GM10248 (cell line): Measurements from ENCODE around the gene CXCR5.
A peak's percentile ranks its signal among the peaks of the same experiment; 100 is the strongest.

ENCODE experiments used
- CTCF ChIA-PET: fragments of 300-600 bp; sonication (Branson Sonifier 250); formaldehyde crosslinking; extraction: SDS; loops from one replicate; lab custom pipeline; 2021; ENCODE audit warnings: antibody characterized with exemption; lab: Yijun Ruan, JAX
- POLR2A ChIA-PET: fragments of 350-650 bp; sonication (Branson Sonifier 250); formaldehyde crosslinking; extraction: SDS; loops from one replicate; lab custom pipeline; 2020; ENCODE audit warnings: antibody characterized with exemption; lab: Yijun Ruan, JAX
- DNase-seq: peaks from one replicate; pipeline ENCODE4 v3.0.0; 2012; ENCODE audit errors: extremely low spot score
- TF ChIP-seq, protein P1 (sequence below): IDR thresholded peaks from 2 replicates; pipeline ENCODE4 v1.5.1; 2012; ENCODE audit warnings: mild to moderate bottlenecking, low read depth; ENCODE audit errors: extremely low read depth, missing control alignments, control extremely low read depth

Gene CXCR5

DNA sequence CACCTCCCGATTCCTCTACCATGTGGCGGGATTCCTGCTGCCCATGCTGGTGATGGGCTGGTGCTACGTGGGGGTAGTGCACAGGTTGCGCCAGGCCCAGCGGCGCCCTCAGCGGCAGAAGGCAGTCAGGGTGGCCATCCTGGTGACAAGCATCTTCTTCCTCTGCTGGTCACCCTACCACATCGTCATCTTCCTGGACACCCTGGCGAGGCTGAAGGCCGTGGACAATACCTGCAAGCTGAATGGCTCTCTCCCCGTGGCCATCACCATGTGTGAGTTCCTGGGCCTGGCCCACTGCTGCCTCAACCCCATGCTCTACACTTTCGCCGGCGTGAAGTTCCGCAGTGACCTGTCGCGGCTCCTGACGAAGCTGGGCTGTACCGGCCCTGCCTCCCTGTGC, 10.5 kb downstream of the CXCR5 start:
- CTCF ChIA-PET = interaction anchor here (1.0 to 3.8 kb wide), 12 partner anchors 8 to 206 kb away, joined by 3 to 26 read pairs (median 4); partner anchors contain the start of genes BCL9L, CXCR5 and DDX6
- POLR2A ChIA-PET = interaction anchor here (1.3 to 1.9 kb wide), 2 partner anchors 11 to 104 kb away, joined by 6 read pairs; partner anchors contain the start of genes CXCR5 and DDX6
- DNase-seq = no peak
- TF ChIP-seq, protein P1, sequence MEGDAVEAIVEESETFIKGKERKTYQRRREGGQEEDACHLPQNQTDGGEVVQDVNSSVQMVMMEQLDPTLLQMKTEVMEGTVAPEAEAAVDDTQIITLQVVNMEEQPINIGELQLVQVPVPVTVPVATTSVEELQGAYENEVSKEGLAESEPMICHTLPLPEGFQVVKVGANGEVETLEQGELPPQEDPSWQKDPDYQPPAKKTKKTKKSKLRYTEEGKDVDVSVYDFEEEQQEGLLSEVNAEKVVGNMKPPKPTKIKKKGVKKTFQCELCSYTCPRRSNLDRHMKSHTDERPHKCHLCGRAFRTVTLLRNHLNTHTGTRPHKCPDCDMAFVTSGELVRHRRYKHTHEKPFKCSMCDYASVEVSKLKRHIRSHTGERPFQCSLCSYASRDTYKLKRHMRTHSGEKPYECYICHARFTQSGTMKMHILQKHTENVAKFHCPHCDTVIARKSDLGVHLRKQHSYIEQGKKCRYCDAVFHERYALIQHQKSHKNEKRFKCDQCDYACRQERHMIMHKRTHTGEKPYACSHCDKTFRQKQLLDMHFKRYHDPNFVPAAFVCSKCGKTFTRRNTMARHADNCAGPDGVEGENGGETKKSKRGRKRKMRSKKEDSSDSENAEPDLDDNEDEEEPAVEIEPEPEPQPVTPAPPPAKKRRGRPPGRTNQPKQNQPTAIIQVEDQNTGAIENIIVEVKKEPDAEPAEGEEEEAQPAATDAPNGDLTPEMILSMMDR = no peak

DNA sequence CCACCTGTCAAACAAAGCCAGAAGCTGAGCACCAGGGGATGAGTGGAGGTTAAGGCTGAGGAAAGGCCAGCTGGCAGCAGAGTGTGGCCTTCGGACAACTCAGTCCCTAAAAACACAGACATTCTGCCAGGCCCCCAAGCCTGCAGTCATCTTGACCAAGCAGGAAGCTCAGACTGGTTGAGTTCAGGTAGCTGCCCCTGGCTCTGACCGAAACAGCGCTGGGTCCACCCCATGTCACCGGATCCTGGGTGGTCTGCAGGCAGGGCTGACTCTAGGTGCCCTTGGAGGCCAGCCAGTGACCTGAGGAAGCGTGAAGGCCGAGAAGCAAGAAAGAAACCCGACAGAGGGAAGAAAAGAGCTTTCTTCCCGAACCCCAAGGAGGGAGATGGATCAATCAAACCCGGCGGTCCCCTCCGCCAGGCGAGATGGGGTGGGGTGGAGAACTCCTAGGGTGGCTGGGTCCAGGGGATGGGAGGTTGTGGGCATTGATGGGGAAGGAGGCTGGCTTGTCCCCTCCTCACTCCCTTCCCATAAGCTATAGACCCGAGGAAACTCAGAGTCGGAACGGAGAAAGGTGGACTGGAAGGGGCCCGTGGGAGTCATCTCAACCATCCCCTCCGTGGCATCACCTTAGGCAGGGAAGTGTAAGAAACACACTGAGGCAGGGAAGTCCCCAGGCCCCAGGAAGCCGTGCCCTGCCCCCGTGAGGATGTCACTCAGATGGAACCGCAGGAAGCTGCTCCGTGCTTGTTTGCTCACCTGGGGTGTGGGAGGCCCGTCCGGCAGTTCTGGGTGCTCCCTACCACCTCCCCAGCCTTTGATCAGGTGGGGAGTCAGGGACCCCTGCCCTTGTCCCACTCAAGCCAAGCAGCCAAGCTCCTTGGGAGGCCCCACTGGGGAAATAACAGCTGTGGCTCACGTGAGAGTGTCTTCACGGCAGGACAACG, 11.7 kb downstream of the CXCR5 start:
- CTCF ChIA-PET = interaction anchor here (0.9 to 3.8 kb wide), 15 partner anchors 10 to 207 kb away, joined by 3 to 26 read pairs (median 4); partner anchors contain the start of genes BCL9L, CXCR5 and DDX6
- POLR2A ChIA-PET = interaction anchor here (0.7 to 1.9 kb wide), 4 partner anchors 12 to 107 kb away, joined by 3 to 6 read pairs (median 4); partner anchors contain the start of genes CXCR5 and DDX6
- TF ChIP-seq, protein P1 = no peak
- peak; percentile 75 for DNase-seq

DNA sequence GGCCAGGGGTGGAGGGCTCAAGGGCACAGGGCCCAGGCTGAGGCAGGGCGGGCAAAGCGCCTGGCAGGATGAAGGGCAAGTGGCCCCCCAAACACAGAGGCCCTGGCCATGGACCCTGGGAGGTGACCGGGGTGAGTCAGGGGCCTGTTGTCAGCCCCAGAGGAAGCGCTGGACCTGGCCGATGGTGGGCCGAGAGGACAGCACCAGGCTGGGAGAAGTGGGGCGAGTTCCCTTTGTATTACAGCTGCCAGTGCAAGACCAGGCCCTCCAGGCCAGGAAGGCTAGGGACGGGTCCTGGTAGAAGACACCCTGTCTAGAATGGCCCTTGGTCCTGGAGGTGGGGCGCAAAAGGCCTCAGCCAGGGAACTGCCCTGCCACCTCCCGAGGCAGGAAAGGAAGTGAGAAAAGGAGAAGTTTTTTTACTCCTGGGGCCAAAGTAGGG, 12.8 kb downstream of the CXCR5 start:
- ChIA-PET POLR2A (interaction anchor here (0.6 to 1.0 kb wide), 2 partner anchors 40 to 108 kb away, joined by 3 to 4 read pairs; no protein-coding TSS in a partner anchor), CTCF (interaction anchor here (0.9 to 2.3 kb wide), 2 partner anchors 11 to 17 kb away, joined by 4 to 7 read pairs; no protein-coding TSS in a partner anchor)
- TF ChIP-seq, protein P1 = no peak
- no peak for DNase-seq

DNA sequence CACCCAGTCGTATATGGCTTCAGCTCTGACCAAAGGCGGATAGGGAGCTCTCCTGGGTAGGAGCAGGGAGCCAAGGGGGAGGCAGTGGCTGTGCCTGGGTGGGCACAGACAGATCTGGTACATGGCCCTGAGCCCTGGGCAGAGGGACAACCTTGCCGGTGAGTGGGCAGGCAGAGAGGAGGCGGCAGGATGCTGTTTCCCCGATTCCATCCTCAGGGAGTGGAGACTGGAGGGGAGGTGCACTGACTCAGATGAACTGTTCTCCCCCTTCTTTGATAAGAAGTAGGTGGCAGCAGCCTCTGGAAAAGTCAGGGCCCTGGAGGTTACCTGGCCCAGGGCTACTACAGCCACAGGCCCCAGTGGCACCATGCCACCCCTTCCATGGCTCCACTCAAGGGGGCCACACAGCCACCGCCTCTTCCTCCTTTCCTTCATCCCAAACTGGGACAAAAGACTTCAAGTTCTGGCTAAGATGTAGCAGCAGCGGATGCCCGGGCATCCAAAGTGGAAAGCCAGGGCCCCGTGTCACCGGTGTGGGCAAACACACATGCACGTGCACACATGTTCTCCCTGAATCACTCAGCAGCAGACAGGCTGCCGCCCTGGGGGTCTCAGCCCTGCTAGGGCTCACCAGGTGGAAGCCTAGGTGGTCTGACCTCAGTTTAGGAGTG, 13.4 kb downstream of the CXCR5 start:
- TF ChIP-seq, protein P1 = no peak
- DNase-seq = no peak
- CTCF ChIA-PET = interaction anchor here (2.3 kb wide), 1 partner anchor 18 kb away, joined by 7 read pairs; no protein-coding TSS in a partner anchor
- POLR2A ChIA-PET = interaction anchor here (0.6 kb wide), 1 partner anchor 41 kb away, joined by 4 read pairs; no protein-coding TSS in a partner anchor

DNA sequence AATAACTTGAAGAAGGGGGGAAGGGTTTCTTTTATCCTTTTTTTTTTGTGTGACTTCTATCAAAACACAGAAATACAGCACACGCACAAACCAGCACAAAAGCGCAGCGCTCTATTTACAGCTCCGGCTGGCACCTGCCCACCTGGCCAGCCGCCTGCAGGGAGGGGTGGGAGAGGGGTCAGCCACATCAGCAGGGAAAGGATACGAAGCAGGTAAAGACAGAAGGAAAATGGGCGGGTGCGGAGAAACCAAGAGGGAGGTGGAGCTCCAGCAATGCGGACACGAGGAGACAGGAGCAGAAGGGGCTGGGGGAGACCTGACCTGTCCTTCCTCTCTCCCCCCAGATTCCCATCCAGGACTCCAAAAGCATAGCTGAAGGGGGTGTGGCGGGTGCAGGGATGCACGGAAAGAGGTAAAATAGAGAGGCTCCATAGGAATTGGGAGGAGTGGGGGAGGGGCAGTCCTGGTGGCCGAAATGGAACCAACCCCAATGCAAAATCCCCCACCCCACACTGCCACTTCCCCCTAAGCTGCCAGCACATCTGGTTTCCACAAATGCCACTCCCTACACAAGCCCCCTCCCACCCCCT, 14.1 kb downstream of the CXCR5 start:
- POLR2A ChIA-PET = interaction anchor here (0.7 kb wide), 1 partner anchor 209 kb away, joined by 3 read pairs; no protein-coding TSS in a partner anchor
- DNase-seq = no peak
- TF ChIP-seq, protein P1 = no peak
- CTCF ChIA-PET = no interaction called here
